Activated CD4-positive, alpha-beta T cell treated with anti-CD3 and anti-CD28 coated beads, Interleukin-2, Interleukin-4, amounts not matched to agents 100 ng/mL and 50 ng/mL, durations not matched to agents 16 hours and 8 hours (primary cell): ENCODE results near the gene KRTAP10-10.
A peak's percentile ranks its signal among the peaks of the same experiment; 100 is the strongest.
"Not testable (repeated sequence)": the region's sequence is repeated elsewhere in the genome, so short reads cannot be mapped to it uniquely, and the experiment has no call there.

Experiments used
- DNase-seq: peaks from one replicate; pipeline ENCODE4 v3.0.0-alpha.2; 2020; ENCODE audit warnings: low spot score

KRTAP10-10 gene

GRCh38 chr21:44602463-44602850 lies 34.7 kb upstream of the KRTAP10-10 start:
- no peak for DNase-seq

GRCh38 chr21:44603109-44603875 lies 33.9 kb upstream of the KRTAP10-10 start:
- DNase-seq = no peak

- DNase-seq = no peak
Observed at GRCh38 chr21:44603911-44604310, 33.2 kb upstream of the KRTAP10-10 start.

GRCh38 chr21:44606495-44606894 lies 30.7 kb upstream of the KRTAP10-10 start:
- DNase-seq = no peak

GRCh38 chr21:44609193-44609592 lies 28.0 kb upstream of the KRTAP10-10 start:
- no peak for DNase-seq

GRCh38 chr21:44610157-44610843 lies 26.9 kb upstream of the KRTAP10-10 start:
- DNase-seq = not testable (repeated sequence)

GRCh38 chr21:44611551-44611950 lies 25.6 kb upstream of the KRTAP10-10 start:
- DNase-seq = no peak

- no peak for DNase-seq
Observed at GRCh38 chr21:44612029-44612486, 25.1 kb upstream of the KRTAP10-10 start, which contains the start of gene KRTAP10-8. Gene KRTAP10-8 (plus strand): TSS chr21:44612079. CDS start chr21:44612101, 22 bp downstream.

GRCh38 chr21:44612669-44613229 lies 24.4 kb upstream of the KRTAP10-10 start:
- no peak for DNase-seq

GRCh38 chr21:44613386-44614155 lies 23.6 kb upstream of the KRTAP10-10 start:
- DNase-seq = no peak

- no peak for DNase-seq
Observed at GRCh38 chr21:44614161-44614631, 23.0 kb upstream of the KRTAP10-10 start.

GRCh38 chr21:44614961-44615391 lies 22.2 kb upstream of the KRTAP10-10 start:
- no peak for DNase-seq

GRCh38 chr21:44615466-44615865 lies 21.7 kb upstream of the KRTAP10-10 start:
- DNase-seq = no peak

- no peak for DNase-seq
Observed at GRCh38 chr21:44615911-44616590, 21.1 kb upstream of the KRTAP10-10 start.

- no peak for DNase-seq
Observed at GRCh38 chr21:44616591-44616926, 20.6 kb upstream of the KRTAP10-10 start.

GRCh38 chr21:44617071-44617501 lies 20.1 kb upstream of the KRTAP10-10 start:
- DNase-seq = no peak

- DNase-seq = no peak
Observed at GRCh38 chr21:44618504-44618903, 18.7 kb upstream of the KRTAP10-10 start.

GRCh38 chr21:44618909-44619308 lies 18.2 kb upstream of the KRTAP10-10 start:
- peak; percentile 40 for DNase-seq

GRCh38 chr21:44619886-44620285 lies 17.3 kb upstream of the KRTAP10-10 start:
- no peak for DNase-seq

- no peak for DNase-seq
Observed at GRCh38 chr21:44623575-44623974, 13.6 kb upstream of the KRTAP10-10 start.

GRCh38 chr21:44625756-44626155 lies 11.4 kb upstream of the KRTAP10-10 start:
- no peak for DNase-seq
